Muscle layer of colon (tissue), 2 donors: ENCODE results near the gene CRYAB.
"Not testable (repeated sequence)": the region's sequence is repeated elsewhere in the genome, so short reads cannot be mapped to it uniquely, and the experiment has no call there.

ENCODE experiments used
- H3K27ac ChIP-seq: one replicate; pipeline ENCODE4 v1.7.0; 2013; ENCODE audit warnings: low read depth, mild to moderate bottlenecking, low read length, moderate library complexity
- H3K27me3 ChIP-seq, 2 donors: one replicate each; pipeline ENCODE4 v1.7.0; 2013; ENCODE audit warnings: low read length in 2 of 2, mild to moderate bottlenecking in 2 of 2; ENCODE audit not compliant: insufficient read depth in 2 of 2, control insufficient read depth in 1 of 2
- H3K36me3 ChIP-seq: one replicate; pipeline ENCODE4 v1.7.0; 2013; ENCODE audit warnings: mild to moderate bottlenecking, low read length; ENCODE audit not compliant: insufficient read depth
- H3K4me1 ChIP-seq: one replicate; pipeline ENCODE4 v1.7.0; 2013; ENCODE audit warnings: mild to moderate bottlenecking, low read length; ENCODE audit not compliant: insufficient read depth
- H3K4me3 ChIP-seq, 2 donors: one replicate each; pipeline ENCODE4 v1.7.0; 2013; ENCODE audit warnings: low read length in 2 of 2, low read depth in 1 of 2, mild to moderate bottlenecking in 1 of 2, moderate library complexity in 1 of 2
- H3K9ac ChIP-seq: one replicate; pipeline ENCODE4 v1.7.0; 2013; ENCODE audit warnings: low read length
- H3K9me3 ChIP-seq: one replicate; pipeline ENCODE4 v1.7.0; 2013; ENCODE audit warnings: mild to moderate bottlenecking, low read length
- donor health status: abdominal sarcoma.
- donor health status: Adenocarcinoma of cecum.

CRYAB gene

DNA sequence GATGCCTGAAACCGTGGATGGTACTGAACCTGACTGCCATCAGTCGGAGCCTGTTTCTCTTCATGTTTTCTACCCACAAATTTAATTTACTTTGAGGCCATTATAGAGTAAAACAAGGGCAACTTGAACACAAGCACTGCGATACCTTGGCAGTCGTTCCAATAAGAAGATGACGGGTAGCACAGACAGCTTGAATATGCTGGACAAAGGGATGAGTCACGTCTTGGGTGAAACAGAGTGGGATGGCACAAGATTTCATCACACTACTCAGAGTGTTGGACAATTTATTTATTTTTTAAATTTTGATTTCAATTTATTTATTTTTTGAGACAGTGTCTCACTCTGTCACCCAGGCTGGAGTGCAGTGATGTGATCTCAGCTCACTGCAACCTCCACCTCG lies 31.3 kb upstream of the CRYAB start:
- no peak overlapping the region for H3K9ac ChIP-seq
- H3K4me3 ChIP-seq: no peak overlapping the region
- no peaks in the 10 kb centered on the region for H3K9me3 ChIP-seq
- peaks cover 20% of the 10 kb centered on the region for H3K4me1 ChIP-seq
- H3K27ac ChIP-seq: no peak overlapping the region
- no peaks in the 10 kb centered on the region for H3K27me3 ChIP-seq
- no peaks in the 10 kb centered on the region for H3K36me3 ChIP-seq

GRCh38 chr11:111941963-111942362 lies 30.4 kb upstream of the CRYAB start:
- H3K4me3 ChIP-seq: no peak overlapping the region
- no peaks in the 10 kb centered on the region for H3K36me3 ChIP-seq
- H3K4me1 ChIP-seq: peaks cover 24% of the 10 kb centered on the region
- H3K27ac ChIP-seq: no peak overlapping the region
- H3K9me3 ChIP-seq: no peaks in the 10 kb centered on the region
- no peak overlapping the region for H3K9ac ChIP-seq
- no peaks in the 10 kb centered on the region for H3K27me3 ChIP-seq

- Histone ChIP-seq H3K36me3 (no peaks in the 10 kb centered on the region), H3K9me3 (no peaks in the 10 kb centered on the region), H3K9ac (no peak overlapping the region), H3K27ac (peak overlapping the region; percentile 14), H3K27me3 (no peaks in the 10 kb centered on the region), H3K4me1 (peaks cover 40% of the 10 kb centered on the region), H3K4me3 (no peak overlapping the region)
These were observed 28.4 kb upstream of the CRYAB start for GRCh38 chr11:111939836-111940604.

DNA sequence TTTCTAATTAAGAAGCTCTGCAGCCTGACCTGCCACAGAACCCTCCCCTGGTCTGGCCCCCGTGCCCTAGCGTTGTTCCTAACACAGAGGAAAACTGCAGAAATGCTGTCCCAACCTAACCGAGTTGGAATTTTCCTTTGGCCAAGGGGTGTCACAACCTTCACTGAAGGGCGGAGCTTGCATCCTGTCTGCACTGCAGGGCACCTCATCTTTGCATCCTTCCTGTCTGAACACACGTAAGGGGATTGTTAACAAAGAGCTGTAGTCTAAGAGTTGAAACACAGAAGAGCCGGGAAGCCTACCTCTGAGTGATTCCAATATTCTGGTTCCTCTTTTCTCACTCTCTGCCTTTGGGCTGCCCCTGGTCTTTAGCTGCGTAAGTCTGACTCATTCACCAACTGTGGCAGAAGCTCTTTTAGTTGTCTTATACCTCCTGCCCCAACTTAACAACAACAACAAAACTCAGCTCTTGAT lies 27.2 kb upstream of the CRYAB start:
- Histone ChIP-seq H3K27me3 (no peaks in the 10 kb centered on the region), H3K27ac (peak overlapping the region; percentile 79), H3K4me3 (peak overlapping the region in 1 of 2 donors; percentile 78), H3K36me3 (no peaks in the 10 kb centered on the region), H3K9ac (no peak overlapping the region), H3K4me1 (peaks cover 42% of the 10 kb centered on the region), H3K9me3 (no peaks in the 10 kb centered on the region)

GRCh38 chr11:111937844-111938243 lies 26.3 kb upstream of the CRYAB start:
- Histone ChIP-seq H3K27me3 (no peaks in the 10 kb centered on the region), H3K4me1 (peaks cover 42% of the 10 kb centered on the region), H3K36me3 (no peaks in the 10 kb centered on the region), H3K9ac (peak overlapping the region; percentile 18), H3K4me3 (peak overlapping the region; percentile 61 to 78), H3K27ac (peak overlapping the region; percentile 79), H3K9me3 (no peaks in the 10 kb centered on the region)

DNA sequence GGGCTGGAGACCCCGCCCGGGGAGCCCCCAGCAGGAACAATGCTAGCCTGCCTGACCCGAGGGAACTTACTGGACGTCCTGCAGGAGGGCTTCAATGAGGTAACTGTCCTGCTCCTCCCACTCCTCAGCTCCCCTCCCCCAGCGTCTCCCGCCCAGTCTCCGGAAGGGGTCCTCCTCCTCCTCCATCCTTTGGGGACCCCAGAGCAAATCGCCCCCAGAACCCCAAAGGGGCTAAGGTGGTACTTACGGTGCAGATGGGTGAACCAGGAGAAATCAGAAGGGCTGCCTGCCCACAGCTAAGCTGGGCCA lies 25.8 kb upstream of the CRYAB start:
- peaks cover 42% of the 10 kb centered on the region for H3K4me1 ChIP-seq
- H3K27ac ChIP-seq: peak overlapping the region; percentile 79
- no peaks in the 10 kb centered on the region for H3K9me3 ChIP-seq
- H3K9ac ChIP-seq: peak overlapping the region; percentile 18
- peak overlapping the region; percentile 61 to 78 for H3K4me3 ChIP-seq
- H3K36me3 ChIP-seq: no peaks in the 10 kb centered on the region
- no peaks in the 10 kb centered on the region for H3K27me3 ChIP-seq

DNA sequence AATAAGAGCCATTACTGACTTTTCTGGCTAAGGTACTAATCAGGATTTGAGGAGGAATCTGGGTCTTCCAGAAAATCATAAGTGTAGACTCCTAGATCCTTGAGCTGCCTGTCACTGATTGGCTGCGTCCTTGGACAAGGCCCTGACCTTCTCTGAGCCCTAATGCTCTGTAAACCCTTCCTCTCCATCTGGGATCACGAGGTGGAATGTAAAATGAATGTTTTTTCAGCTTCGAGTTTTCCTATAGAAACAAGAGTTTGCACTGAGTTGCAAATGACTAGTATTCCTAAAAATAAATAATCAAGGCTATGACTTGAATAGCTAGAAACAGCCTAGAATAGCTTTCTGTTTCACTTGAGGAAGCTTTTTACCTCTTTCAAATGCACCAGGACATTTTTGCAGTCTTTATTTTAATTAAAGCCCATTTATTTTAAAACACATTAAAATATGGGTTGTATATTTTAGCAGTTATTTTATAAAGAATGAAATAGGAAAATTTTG lies 24.5 kb upstream of the CRYAB start:
- H3K9me3 ChIP-seq: no peaks in the 10 kb centered on the region
- no peaks in the 10 kb centered on the region for H3K36me3 ChIP-seq
- H3K4me3 ChIP-seq: peak overlapping the region; percentile 61 to 78
- peak overlapping the region; percentile 79 for H3K27ac ChIP-seq
- peaks cover 42% of the 10 kb centered on the region for H3K4me1 ChIP-seq
- H3K27me3 ChIP-seq: no peaks in the 10 kb centered on the region
- peak overlapping the region; percentile 55 for H3K9ac ChIP-seq

DNA sequence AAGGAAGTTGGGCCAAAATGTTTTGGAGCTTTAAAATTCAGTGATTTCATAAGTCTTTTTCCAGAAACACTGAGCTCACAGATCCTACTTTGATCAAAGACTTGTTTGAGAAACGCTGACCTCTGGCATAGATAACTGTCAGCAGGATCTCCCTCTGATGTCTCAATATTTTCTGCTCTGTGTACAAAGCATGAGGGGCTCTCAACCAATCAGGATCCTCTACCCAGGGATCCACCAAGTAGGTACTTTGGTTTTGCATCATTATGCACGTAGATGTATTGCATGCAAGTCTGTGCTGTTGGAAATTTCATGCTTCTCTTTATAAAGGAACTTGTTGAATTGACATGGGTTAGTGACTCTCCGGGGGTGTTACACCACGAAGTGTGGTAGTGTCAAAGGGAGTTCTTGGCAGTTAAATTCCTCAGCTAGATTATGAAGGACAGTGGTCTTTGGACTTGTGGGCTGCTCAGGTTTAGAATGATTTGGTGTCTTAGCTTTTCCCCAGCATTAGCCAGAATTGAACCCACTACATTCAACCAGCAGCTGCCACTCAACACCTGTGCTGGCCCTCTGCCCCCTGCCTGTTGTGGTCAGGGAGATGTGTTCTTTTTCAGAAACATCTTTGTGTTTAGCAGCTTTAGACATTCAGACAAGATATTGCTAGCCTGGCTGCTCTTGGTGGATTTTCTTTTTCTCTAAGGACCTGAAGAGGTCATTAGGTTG lies 23.9 kb upstream of the CRYAB start:
- Histone ChIP-seq H3K4me3 (peak overlapping the region in 1 of 2 donors; percentile 78), H3K9me3 (no peaks in the 10 kb centered on the region), H3K36me3 (no peaks in the 10 kb centered on the region), H3K4me1 (peaks cover 42% of the 10 kb centered on the region), H3K9ac (peak overlapping the region; percentile 55), H3K27ac (peak overlapping the region; percentile 79), H3K27me3 (no peaks in the 10 kb centered on the region)

DNA sequence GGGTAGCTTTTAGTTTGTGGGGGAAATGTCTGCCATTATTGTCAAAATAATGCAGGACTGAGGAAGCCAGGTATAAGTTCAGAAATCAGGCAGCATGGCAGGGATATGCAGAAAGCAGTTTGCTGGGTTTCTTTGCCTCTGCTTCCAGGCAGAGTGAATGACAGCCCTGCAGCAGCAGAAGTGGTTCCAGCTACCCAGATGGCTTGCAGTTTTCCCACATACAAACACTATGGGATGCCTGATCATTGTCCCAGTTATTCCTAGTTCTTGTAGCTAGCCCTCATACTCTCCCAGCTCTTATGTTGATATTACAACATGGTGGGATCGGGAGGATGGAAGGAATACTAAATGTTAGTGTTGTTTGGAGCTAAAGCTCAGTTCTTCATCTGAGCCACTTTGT lies 22.7 kb upstream of the CRYAB start:
- peaks cover 37% of the 10 kb centered on the region for H3K4me1 ChIP-seq
- no peaks in the 10 kb centered on the region for H3K27me3 ChIP-seq
- no peaks in the 10 kb centered on the region for H3K36me3 ChIP-seq
- H3K9me3 ChIP-seq: no peaks in the 10 kb centered on the region
- H3K27ac ChIP-seq: no peak overlapping the region
- no peak overlapping the region for H3K4me3 ChIP-seq
- no peak overlapping the region for H3K9ac ChIP-seq

- Histone ChIP-seq H3K36me3 (no peaks in the 10 kb centered on the region), H3K27me3 (no peaks in the 10 kb centered on the region), H3K9ac (no peak overlapping the region), H3K4me3 (no peak overlapping the region), H3K4me1 (peaks cover 32% of the 10 kb centered on the region), H3K9me3 (no peaks in the 10 kb centered on the region), H3K27ac (no peak overlapping the region)
These were observed 22.3 kb upstream of the CRYAB start for GRCh38 chr11:111933872-111934271.

DNA sequence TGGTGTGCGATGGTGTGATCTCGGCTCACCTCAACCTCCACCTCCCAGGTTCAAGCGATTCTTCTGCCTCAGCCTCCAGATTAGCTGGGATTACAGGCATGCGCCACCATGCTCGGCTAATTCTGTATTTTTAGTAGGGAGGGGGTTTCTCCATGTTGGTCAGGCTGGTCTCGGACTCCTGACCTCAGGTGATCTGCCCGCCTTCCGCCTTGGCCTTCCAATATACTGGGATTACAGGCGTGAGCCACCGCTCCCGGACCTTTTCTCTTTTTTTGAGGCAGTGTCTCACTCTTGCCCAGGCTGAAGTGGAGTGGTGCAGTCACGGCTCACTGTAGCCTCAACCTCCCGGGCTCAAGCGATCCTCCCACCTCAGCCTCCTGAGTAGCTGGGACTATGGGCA lies 21.6 kb upstream of the CRYAB start:
- not testable (repeated sequence) for H3K27ac ChIP-seq, H3K9me3 ChIP-seq, H3K9ac ChIP-seq, H3K36me3 ChIP-seq, H3K27me3 ChIP-seq, H3K4me3 ChIP-seq
- H3K4me1 ChIP-seq: peaks cover 25% of the 10 kb centered on the region
